Activated CD8-positive, alpha-beta memory T cell treated with anti-CD3 and anti-CD28 coated beads for 24 hours (primary cell): ENCODE results near the gene TMEM88.
"Not testable (repeated sequence)": the region's sequence is repeated elsewhere in the genome, so short reads cannot be mapped to it uniquely, and the experiment has no call there.

Source experiments
- DNase-seq: peaks from one replicate; pipeline ENCODE4 v3.0.0-alpha.2; 2020

The TMEM88 gene

GRCh38 chr17:7854851-7855659, at the start of gene TMEM88:
Gene TMEM88 (plus strand): TSS chr17:7855066. CDS start chr17:7855075, 9 bp downstream.
- peak; percentile 63 for DNase-seq

- DNase-seq: no peak
Measured at GRCh38 chr17:7806587-7806986, 48.3 kb upstream of the TMEM88 start.

- no peak for DNase-seq
Measured at GRCh38 chr17:7807206-7807605, 47.7 kb upstream of the TMEM88 start.

GRCh38 chr17:7809086-7809790, 45.6 kb upstream of the TMEM88 start:
- no peak for DNase-seq

- not testable (repeated sequence) for DNase-seq
Measured at GRCh38 chr17:7809791-7810343, 45.0 kb upstream of the TMEM88 start.

GRCh38 chr17:7811251-7811650, 43.6 kb upstream of the TMEM88 start:
- DNase-seq: no peak

GRCh38 chr17:7814969-7815368, 39.9 kb upstream of the TMEM88 start:
- no peak for DNase-seq

GRCh38 chr17:7816926-7817642, 37.8 kb upstream of the TMEM88 start:
- no peak for DNase-seq

- no peak for DNase-seq
Measured at GRCh38 chr17:7817643-7817964, 37.3 kb upstream of the TMEM88 start.

- no peak for DNase-seq
Measured at GRCh38 chr17:7818026-7818425, 36.8 kb upstream of the TMEM88 start.

- DNase-seq: no peak
Measured at GRCh38 chr17:7818746-7819645, 35.9 kb upstream of the TMEM88 start.

GRCh38 chr17:7820231-7820630, 34.6 kb upstream of the TMEM88 start:
- no peak for DNase-seq

GRCh38 chr17:7822126-7822525, 32.7 kb upstream of the TMEM88 start:
- DNase-seq: no peak

GRCh38 chr17:7823581-7824001, 31.3 kb upstream of the TMEM88 start:
- DNase-seq: no peak

- DNase-seq: no peak
Measured at GRCh38 chr17:7824021-7824924, 30.6 kb upstream of the TMEM88 start.

- no peak for DNase-seq
Measured at GRCh38 chr17:7825206-7825990, 29.5 kb upstream of the TMEM88 start.

- no peak for DNase-seq
Measured at GRCh38 chr17:7830616-7831015, 24.2 kb upstream of the TMEM88 start.

- DNase-seq: no peak
Measured at GRCh38 chr17:7831233-7831632, 23.6 kb upstream of the TMEM88 start.

- no peak for DNase-seq
Measured at GRCh38 chr17:7832431-7832830, 22.4 kb upstream of the TMEM88 start.

- DNase-seq: no peak
Measured at GRCh38 chr17:7833011-7833794, 21.7 kb upstream of the TMEM88 start.
